Adrenal gland (tissue), 5 donors: ENCODE measurements around the gene PBLD.

Experiments used
- CTCF ChIP-seq, 6 experiments: fragments of 450-650 bp in 4 of 6; fragments of 200-600 bp in 2 of 6; sonication (generic) in 1 of 6; IDR thresholded peaks; 1 replicate in 5 of 6; 2 replicates in 1 of 6; pipeline versions ENCODE4 v1.5.1 to v1.8.0; 2016 to 2021; ENCODE audit warnings: antibody characterized with exemption in 6 of 6, mild to moderate bottlenecking in 2 of 6, moderate library complexity in 1 of 6
- POLR2A ChIP-seq, 2 donors: fragments of 450-650 bp; IDR thresholded peaks; one replicate each; pipeline ENCODE4 v1.6.1; 2017; ENCODE audit warnings: antibody characterized with exemption in 2 of 2, mild to moderate bottlenecking in 2 of 2, moderate library complexity in 1 of 2
- donor health status: DM: no; HTN: no; CAD: no.

- TF ChIP-seq CTCF (IDR thresholded peaks at IDR 0.05) (peak; percentile 43 to 68 (median 59)), POLR2A (IDR thresholded peaks at IDR 0.05) (no peak)
Measured at GRCh38 chr10:68301790-68302502, 30.8 kb downstream of the PBLD start.
